Colonic mucosa (tissue), 4 donors: ENCODE measurements around the gene PTPRA. TPM values are rescaled to one million over a fixed set of nuclear protein-coding genes. Genes with fewer than 3 reads are reported as not detected.

ENCODE experiments used
- DNase-seq: peaks from one replicate; pipeline ENCODE4 v3.0.0-alpha.2; 2020
- H3K27ac ChIP-seq: fragments of 200-600 bp; one replicate; pipeline ENCODE4 v1.8.0; 2021
- H3K27me3 ChIP-seq: fragments of 200-600 bp; one replicate; pipeline ENCODE4 v1.8.0; 2021
- H3K36me3 ChIP-seq: fragments of 200-600 bp; one replicate; pipeline ENCODE4 v1.8.0; 2021
- H3K4me1 ChIP-seq: fragments of 200-600 bp; one replicate; pipeline ENCODE4 v1.8.0; 2021; ENCODE audit warnings: mild to moderate bottlenecking
- H3K4me3 ChIP-seq: fragments of 200-600 bp; one replicate; pipeline ENCODE4 v1.8.0; 2021
- H3K9ac ChIP-seq, 2 donors: one replicate each; pipeline ENCODE4 v1.7.0; 2013; ENCODE audit warnings: control low read depth in 2 of 2, low read depth in 2 of 2, low read length in 2 of 2
- H3K9me3 ChIP-seq: fragments of 200-600 bp; one replicate; pipeline ENCODE4 v1.8.0; 2021
- CTCF ChIP-seq: fragments of 200-600 bp; IDR thresholded peaks from one replicate; pipeline ENCODE4 v1.8.0; 2022; ENCODE audit warnings: antibody characterized with exemption, mild to moderate bottlenecking
- intact Hi-C: fragments of 100-400 bp; cut with DNase I; formaldehyde crosslinking; loops from one replicate; pipeline ENCODE4 v1.14.1; 2022
- total RNA-seq, 2 donors: library from RNA; stranded (reverse); fragmentation: NEBNext Ultra II Directional in 1 of 2; extraction: Animal tissue kit (Norgen Biotek cat#: 25700) in 1 of 2; gene quantifications; one replicate each; pipeline ENCODE4 v1.2.1, GENCODE V29; 2021
- donor health status: healthy.
- donor health status: DM: no; HTN: no; CAD: no.
- donor health status: DM: no; HTN: no; CAD: no.

PTPRA gene
- total RNA-seq, 2 donors from 2014 or later: 30.3 to 55.2 TPM

DNA sequence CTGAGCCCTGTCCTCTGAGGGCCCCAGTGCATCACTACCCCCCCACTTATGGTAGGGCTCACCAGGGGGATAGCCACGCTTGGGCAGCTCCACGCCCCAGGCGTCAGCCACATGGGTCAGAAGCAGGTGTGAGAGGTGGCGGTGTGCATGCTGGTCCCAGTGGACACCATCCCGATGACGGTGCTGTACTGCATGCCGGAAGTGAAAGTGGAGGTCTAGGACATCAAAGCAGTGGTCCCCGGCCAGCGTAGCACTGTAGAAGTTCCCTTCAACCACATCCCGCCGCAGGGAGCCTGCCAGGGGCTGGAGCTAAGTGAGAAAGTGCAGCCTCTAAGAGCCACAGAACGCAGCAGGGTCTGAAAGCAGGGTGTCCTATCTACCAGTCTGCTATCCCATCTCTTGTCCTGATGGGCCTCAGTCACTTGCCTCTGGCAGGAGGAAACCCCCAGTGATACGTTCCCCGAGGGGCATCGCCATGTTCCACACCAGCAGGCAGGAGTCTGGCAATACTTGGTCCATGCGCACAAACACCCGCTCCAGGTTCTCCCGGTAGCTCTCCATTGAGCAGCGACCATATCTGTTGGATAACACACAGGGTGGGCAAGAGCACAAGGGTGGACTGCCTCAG lies 35.0 kb upstream of the PTPRA start:
- Histone ChIP-seq H3K4me3 (no peak overlapping the region), H3K36me3 (no peaks in the 10 kb centered on the region), H3K9ac (no peak overlapping the region), H3K27me3 (no peaks in the 10 kb centered on the region), H3K4me1 (peaks cover 6% of the 10 kb centered on the region), H3K9me3 (no peaks in the 10 kb centered on the region), H3K27ac (no peak overlapping the region)
- intact Hi-C loops: no loop called here
- TF ChIP-seq CTCF: no peak
- DNase-seq: no peak

DNA sequence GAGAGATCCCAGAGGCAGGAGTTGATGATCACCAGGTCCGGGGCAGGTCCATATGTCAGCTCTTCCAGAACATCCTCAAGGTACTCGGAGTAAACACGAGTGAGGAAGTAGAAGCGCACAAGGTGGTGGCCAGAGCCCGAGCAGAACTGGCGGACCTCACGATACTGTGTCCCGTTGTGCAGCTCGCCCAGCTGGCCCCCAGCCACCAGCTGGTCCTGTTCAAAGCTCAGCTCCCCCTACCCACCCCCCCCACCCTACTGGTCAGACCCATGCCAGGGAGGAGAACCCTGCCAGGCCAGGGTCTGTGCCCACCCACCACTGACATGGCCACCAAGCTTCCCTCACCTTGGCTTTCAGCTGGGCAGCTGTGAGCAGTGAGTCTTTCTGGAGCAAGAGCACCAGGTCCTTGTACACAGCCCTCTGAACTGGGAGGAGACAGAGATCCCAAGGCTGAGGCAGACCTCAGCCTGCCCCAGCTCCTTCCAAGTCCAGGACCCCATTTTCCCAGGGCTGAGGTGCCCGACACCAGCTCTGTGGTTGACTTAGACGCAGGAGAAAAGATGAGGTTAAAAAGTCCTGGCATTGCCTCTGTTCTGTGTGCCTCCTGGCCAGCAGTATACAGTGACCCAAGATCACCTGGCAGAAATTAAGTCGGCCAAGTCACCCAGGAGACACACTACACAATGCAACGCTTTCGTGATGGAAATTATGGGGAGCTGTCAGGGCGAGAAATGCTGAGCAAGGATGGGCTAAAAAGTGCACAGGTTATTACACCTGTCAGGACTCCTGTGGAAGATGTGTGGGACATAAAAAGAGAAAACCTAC lies 34.2 kb upstream of the PTPRA start:
- Histone ChIP-seq H3K27me3 (no peaks in the 10 kb centered on the region), H3K9ac (peak overlapping the region in 1 of 2 donors; percentile 17), H3K9me3 (no peaks in the 10 kb centered on the region), H3K4me1 (peaks cover 6% of the 10 kb centered on the region), H3K27ac (no peak overlapping the region), H3K4me3 (no peak overlapping the region), H3K36me3 (no peaks in the 10 kb centered on the region)
- no peak for TF ChIP-seq CTCF
- DNase-seq: no peak
- intact Hi-C loops: no loop called here

DNA sequence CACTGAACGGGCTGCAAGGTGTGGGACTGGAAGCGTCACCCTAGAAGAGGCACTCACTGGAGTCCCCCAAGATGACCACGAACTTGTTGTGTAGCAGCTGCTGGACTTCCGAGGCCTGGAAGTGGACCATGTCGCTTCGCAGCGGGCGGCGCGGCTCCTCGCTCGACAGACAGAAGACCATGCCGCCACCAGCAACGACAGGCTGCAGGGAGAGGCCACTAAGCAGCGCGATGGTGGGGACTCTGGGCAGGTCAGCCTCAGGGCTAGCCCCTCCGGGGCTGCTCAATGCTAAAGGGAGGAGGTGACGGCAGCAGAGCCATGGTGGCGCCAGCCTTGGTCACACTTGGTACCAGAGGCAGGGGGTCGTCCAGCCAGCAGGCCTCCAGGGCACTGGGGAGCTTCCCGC lies 33.5 kb upstream of the PTPRA start:
- peak overlapping the region; percentile 78 to 91 for H3K9ac ChIP-seq
- no peaks in the 10 kb centered on the region for H3K9me3 ChIP-seq
- H3K4me3 ChIP-seq: peak overlapping the region; percentile 86
- no peaks in the 10 kb centered on the region for H3K36me3 ChIP-seq
- peak overlapping the region; percentile 76 for H3K27ac ChIP-seq
- intact Hi-C loops: loop anchor here (10.0 kb wide), 1 partner anchor 315 kb away; no protein-coding TSS in a partner anchor
- no peaks in the 10 kb centered on the region for H3K27me3 ChIP-seq
- no peak for TF ChIP-seq CTCF
- no peak for DNase-seq
- H3K4me1 ChIP-seq: peaks cover 6% of the 10 kb centered on the region

GRCh38 chr20:2840138-2840966 lies 32.9 kb upstream of the PTPRA start, which contains the start of the genes PCED1A and VPS16:
TSS of gene PCED1A (minus strand) at chr20:2840655. CDS start at chr20:2839912, 743 bp downstream.
TSS of gene VPS16 (plus strand) at chr20:2840745. CDS start at chr20:2840775, 30 bp downstream.
- peak within 1 kb of the TSS; percentile 78 to 91 for H3K9ac ChIP-seq
- peak within 1 kb of the TSS; percentile 86 for H3K4me3 ChIP-seq
- TF ChIP-seq CTCF: no peak
- no peaks in the 10 kb centered on the region for H3K36me3 ChIP-seq
- peaks cover 6% of the 10 kb centered on the region for H3K4me1 ChIP-seq
- DNase-seq: peak; percentile 86
- intact Hi-C loops: loop anchor here (10.0 kb wide), 1 partner anchor 316 kb away; no protein-coding TSS in a partner anchor
- peak within 1 kb of the TSS; percentile 76 for H3K27ac ChIP-seq
- no peaks in the 10 kb centered on the region for H3K27me3 ChIP-seq
- no peaks in the 10 kb centered on the region for H3K9me3 ChIP-seq
